DOHH2 (cell line): ENCODE data around the gene SLC38A4.

Source experiments
- CTCF ChIP-seq: fragments of 200-600 bp; sonication (generic); IDR thresholded peaks from one replicate; pipeline ENCODE4 v1.5.1; 2014; ENCODE audit warnings: antibody characterized with exemption, mild to moderate bottlenecking, low read depth, low read length; ENCODE audit not compliant: poor library complexity, severe bottlenecking
- EZH2phosphoT487 ChIP-seq: fragments of 200-600 bp; sonication (generic); IDR thresholded peaks from 2 replicates; pipeline ENCODE4 v1.6.1; 2017; ENCODE audit warnings: borderline replicate concordance, mild to moderate bottlenecking, antibody characterized with exemption, low read length, moderate library complexity, mixed read lengths

DNA sequence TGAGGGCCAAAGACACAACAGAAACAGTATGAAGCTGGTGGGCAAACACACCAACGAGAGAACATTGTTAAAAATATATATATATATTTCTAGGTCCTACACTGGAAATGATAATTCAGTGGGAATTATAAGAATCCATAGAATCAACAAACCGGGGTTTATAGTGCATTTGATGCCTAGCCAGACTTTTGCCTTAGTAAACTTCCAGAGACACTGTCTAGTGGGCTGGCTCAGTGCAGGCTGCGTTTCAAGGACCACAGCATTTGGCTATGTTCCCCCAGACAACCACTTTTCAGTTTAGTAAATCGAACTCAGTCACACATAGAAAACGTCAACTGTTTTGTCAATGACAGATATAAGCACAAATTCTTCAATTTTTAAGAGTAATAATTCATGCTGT, 41.9 kb downstream of the SLC38A4 start:
- TF ChIP-seq CTCF: no peak
- TF ChIP-seq EZH2phosphoT487: no peak
